HL-60 (cell line): Measurements from ENCODE around the gene NR2F1.

ENCODE experiments used
- DNase-seq, 2 experiments: peaks; one replicate each; pipeline ENCODE4 v3.0.0-alpha.2; 2010 to 2020; ENCODE audit warnings: low read depth in 1 of 2, low spot score in 1 of 2
- H3K27ac ChIP-seq: fragments of 250-450 bp; sonication (Bioruptor Pico); replicated peaks from 2 replicates; pipeline ENCODE4 v1.5.1; 2020; ENCODE audit warnings: mild to moderate bottlenecking, moderate library complexity
- H3K27me3 ChIP-seq: fragments of 250-450 bp; sonication (Bioruptor Pico); 2 replicates; pipeline ENCODE4 v1.5.1; 2021; ENCODE audit warnings: mild to moderate bottlenecking, moderate library complexity; ENCODE audit not compliant: insufficient read depth, poor library complexity, severe bottlenecking
- H3K4me3 ChIP-seq: replicated peaks from 2 replicates; pipeline ENCODE4 v1.5.1; 2011; ENCODE audit warnings: mild to moderate bottlenecking, control low read depth, low read length; ENCODE audit not compliant: insufficient read depth
- CTCF ChIP-seq: IDR thresholded peaks from one replicate; pipeline ENCODE4 v1.5.1; 2011; ENCODE audit warnings: low read length, control low read depth, inconsistent platforms; ENCODE audit not compliant: insufficient read depth
- GABPA ChIP-seq: IDR thresholded peaks from 2 replicates; pipeline ENCODE4 v1.6.1; 2012; ENCODE audit warnings: low read depth
- POLR2AphosphoS5 ChIP-seq: IDR thresholded peaks from 2 replicates; pipeline ENCODE4 v1.6.1; 2012; ENCODE audit warnings: low read depth
- REST ChIP-seq: IDR thresholded peaks from 2 replicates; pipeline ENCODE4 v1.6.1; 2012; ENCODE audit warnings: low read depth; ENCODE audit not compliant: insufficient replicate concordance
- SPI1 ChIP-seq: IDR thresholded peaks from 2 replicates; pipeline ENCODE4 v1.6.1; 2012; ENCODE audit warnings: low read depth, mild to moderate bottlenecking, borderline replicate concordance

Gene NR2F1

GRCh38 chr5:93578813-93579691 is 4.0 kb upstream of the NR2F1 start:
- Histone ChIP-seq H3K27ac (no peak overlapping the region), H3K4me3 (no peak overlapping the region), H3K27me3 (peaks cover 10% of the 10 kb centered on the region)
- DNase-seq, result no peak
- no peak for TF ChIP-seq POLR2AphosphoS5
- TF ChIP-seq SPI1, result no peak
- TF ChIP-seq CTCF, result no peak
- no peak for TF ChIP-seq GABPA
- TF ChIP-seq REST, result no peak

GRCh38 chr5:93579692-93580062 is 3.3 kb upstream of the NR2F1 start:
- peak overlapping the region; percentile 18 for H3K4me3 ChIP-seq
- no peak for DNase-seq
- peaks cover 10% of the 10 kb centered on the region for H3K27me3 ChIP-seq
- H3K27ac ChIP-seq, result no peak overlapping the region
- no peak for TF ChIP-seq POLR2AphosphoS5
- no peak for TF ChIP-seq REST
- no peak for TF ChIP-seq CTCF
- no peak for TF ChIP-seq SPI1
- no peak for TF ChIP-seq GABPA

- no peak for TF ChIP-seq SPI1
- TF ChIP-seq GABPA, result no peak
- no peak for TF ChIP-seq POLR2AphosphoS5
- no peak for TF ChIP-seq CTCF
- no peak for TF ChIP-seq REST
- H3K4me3 ChIP-seq, result peak overlapping the region; percentile 18
- no peak overlapping the region for H3K27ac ChIP-seq
- peaks cover 10% of the 10 kb centered on the region for H3K27me3 ChIP-seq
- no peak for DNase-seq
Measured at GRCh38 chr5:93580063-93580926, 2.7 kb upstream of the NR2F1 start.
